ENCODE results near the gene SPTB. TPM values are rescaled to one million over a fixed set of nuclear protein-coding genes. Genes with fewer than 3 reads are reported as not detected.

SPTB gene
- total and polyA plus RNA-seq, 9 of the 15 experiments (the other 6 are each of a cell fraction or from before 2014, with no cell fraction given) = 0.21 to 45.9 (median 11.7) TPM

GRCh38 chr14:64843548-64843947 is 36.2 kb downstream of the SPTB start:
- BruUV-seq (replicated peaks) = no TSS peak
- WGBS (ENCODE audit: insufficient coverage, low coverage, missing lambda C conversion rate) = 69% methylated on average over 6 of the region's 6 CpGs
- Histone ChIP-seq H3K9me1 (ENCODE audit: control insufficient read depth, insufficient read depth, low read length) (no peaks in the 10 kb centered on the region), H3K9ac (ENCODE audit: insufficient read depth in 1 of 2, low read depth in 2 of 2, low read length in 2 of 2) (0 out of 4 replicates have a peak overlapping the region, but pooled peaks of 1 of the 2 experiments have one; percentile 19), H3K4me2 (ENCODE audit: insufficient read depth, low read length) (no peak overlapping the region), H2AFZ (ENCODE audit: low read depth, low read length) (no peak overlapping the region), H3K4me3 (no peak overlapping the region), H3K27ac (ENCODE audit: extremely low read depth, low read depth, low read length) (peak overlapping the region; percentile 38; the same call in 2 of the 3 replicates), H3K79me2 (ENCODE audit: control insufficient read depth, insufficient read depth, low read length) (peaks cover 91% of the 10 kb centered on the region), H3K4me1 (replicated peaks in 1 of 2; ENCODE audit: control insufficient read depth in 2 of 2, insufficient read depth in 2 of 2, low read length in 2 of 2) (peaks cover 11 to 71% of the 10 kb centered on the region in 2 experiments; a peak in 3 of 5 replicates), H4K20me1 (replicated peaks; ENCODE audit: control insufficient read depth, insufficient read depth, low read length) (no peaks in the 10 kb centered on the region; the same call in 1 of the 2 replicates), H3K9me3 (replicated peaks; ENCODE audit: control insufficient read depth, insufficient read depth, low read depth, low read length) (no peaks in the 10 kb centered on the region), H3K27me3 (ENCODE audit: control insufficient read depth in 2 of 2, insufficient read depth in 2 of 2, low read length in 2 of 2) (no peaks in the 10 kb centered on the region), H3K36me3 (ENCODE audit: control insufficient read depth, insufficient read depth, low read length) (peaks cover 6% of the 10 kb centered on the region; the same call in 1 of the 3 replicates)
- FAIRE-seq (no peak), ATAC-seq (no peak), DNase-seq (ENCODE audit: extremely low read depth in 1 of 4, low spot score in 3 of 4) (no peak)
- in situ Hi-C loops (cut with MboI) = no loop called here
- POLR2A ChIA-PET = interaction anchor here (0.6 kb wide), 1 partner anchor 71 kb away, joined by 3 read pairs; no protein-coding TSS in a partner anchor
- CTCF ChIA-PET (ENCODE audit: low intra/inter-chr PET ratio) = no interaction called here
- intact Hi-C loops (cut with micrococcal nuclease) = loop anchor here (2.0 kb wide), 1 partner anchor 35 kb away; the partner anchor contains the start of gene SPTB
- TF ChIP-seq ZFP30 (CRISPR knock-in tag; IDR thresholded peaks at IDR 0.05; ENCODE audit: borderline replicate concordance) (no peak), SNRNP70 (optimal IDR thresholded peaks at IDR 0.05; ENCODE audit: low read depth, low read length) (no peak), MEIS2 (IDR thresholded peaks at IDR 0.05; ENCODE audit: partially characterized antibody) (no peak)

Measured in K562 (cell line).